ENCODE measurements around the gene PIK3C2B.

DNA sequence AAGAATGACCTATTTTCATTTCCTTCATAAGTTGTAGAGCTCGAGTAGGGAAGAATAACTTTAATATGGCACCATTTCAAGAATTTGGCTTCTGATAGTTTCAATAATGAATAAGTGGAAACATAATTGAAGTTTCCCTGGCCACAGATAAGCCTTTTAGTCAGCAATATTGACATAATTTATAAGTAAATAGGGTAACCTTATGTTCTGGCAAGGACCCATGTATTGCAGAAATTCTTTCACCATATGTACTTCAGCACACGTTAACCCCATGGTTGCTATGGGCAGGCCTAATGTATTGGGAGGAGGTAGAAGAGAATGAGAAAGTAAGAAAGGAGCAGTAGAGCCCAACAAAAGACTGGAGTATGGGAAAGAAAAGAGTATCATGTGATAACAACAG is 47.0 kb upstream of the PIK3C2B start:
- TF ChIP-seq POLR2A (IDR thresholded peaks at IDR 0.05), result no peak
- no peak for TF ChIP-seq CTCF (IDR thresholded peaks at IDR 0.05)

Data from ovary (tissue), 3 donors.